Vagina (tissue), 2 donors: Measurements from ENCODE around the gene EPB41.

Experiments used
- POLR2A ChIP-seq, 2 donors: fragments of 450-650 bp; IDR thresholded peaks; one replicate each; pipeline ENCODE4 v1.6.1; 2017; ENCODE audit warnings: antibody characterized with exemption in 2 of 2, mild to moderate bottlenecking in 2 of 2, moderate library complexity in 2 of 2
- TF ChIP-seq, protein P1 (sequence below), 3 experiments: fragments of 450-650 bp in 2 of 3; fragments of 200-600 bp in 1 of 3; sonication (generic) in 1 of 3; IDR thresholded peaks; one replicate each; pipeline ENCODE4 v1.5.1; 2017 to 2019; ENCODE audit warnings: antibody characterized with exemption in 3 of 3, mild to moderate bottlenecking in 2 of 3, moderate library complexity in 2 of 3

DNA sequence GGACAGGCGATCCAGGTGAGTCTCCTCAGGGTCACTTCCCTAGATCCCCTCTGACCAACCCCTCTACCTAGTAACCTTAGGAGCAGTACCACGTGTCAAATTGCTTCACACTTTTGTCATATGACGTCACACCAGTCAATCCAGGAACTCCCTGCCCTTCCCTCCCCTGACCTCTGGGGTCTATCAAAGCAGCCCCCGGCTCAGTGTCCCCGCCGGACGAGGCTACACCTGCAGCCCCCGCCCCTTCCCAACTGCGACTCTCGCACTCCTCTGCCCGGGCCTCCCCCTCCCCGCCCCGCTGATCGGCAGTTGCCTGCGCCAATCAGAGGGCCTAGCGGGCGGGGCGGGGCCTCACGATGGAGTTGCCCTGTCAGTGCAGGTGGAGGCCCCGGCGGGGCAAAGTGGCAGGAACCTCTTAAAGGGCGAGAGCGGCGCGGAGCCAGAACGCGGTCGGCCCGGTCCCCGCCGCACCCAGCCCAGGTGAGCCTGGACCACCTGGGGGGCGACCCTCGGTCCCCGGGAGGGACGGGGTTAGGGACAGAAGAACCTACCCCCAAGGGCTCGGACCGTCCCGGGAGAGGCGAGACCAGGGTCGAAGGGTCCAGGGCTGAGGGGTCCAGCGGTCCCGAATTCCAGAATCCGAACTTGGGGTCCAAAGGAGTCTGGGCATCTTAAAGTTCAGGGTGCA, 27.5 kb upstream of the EPB41 start:
- TF ChIP-seq, protein P1, sequence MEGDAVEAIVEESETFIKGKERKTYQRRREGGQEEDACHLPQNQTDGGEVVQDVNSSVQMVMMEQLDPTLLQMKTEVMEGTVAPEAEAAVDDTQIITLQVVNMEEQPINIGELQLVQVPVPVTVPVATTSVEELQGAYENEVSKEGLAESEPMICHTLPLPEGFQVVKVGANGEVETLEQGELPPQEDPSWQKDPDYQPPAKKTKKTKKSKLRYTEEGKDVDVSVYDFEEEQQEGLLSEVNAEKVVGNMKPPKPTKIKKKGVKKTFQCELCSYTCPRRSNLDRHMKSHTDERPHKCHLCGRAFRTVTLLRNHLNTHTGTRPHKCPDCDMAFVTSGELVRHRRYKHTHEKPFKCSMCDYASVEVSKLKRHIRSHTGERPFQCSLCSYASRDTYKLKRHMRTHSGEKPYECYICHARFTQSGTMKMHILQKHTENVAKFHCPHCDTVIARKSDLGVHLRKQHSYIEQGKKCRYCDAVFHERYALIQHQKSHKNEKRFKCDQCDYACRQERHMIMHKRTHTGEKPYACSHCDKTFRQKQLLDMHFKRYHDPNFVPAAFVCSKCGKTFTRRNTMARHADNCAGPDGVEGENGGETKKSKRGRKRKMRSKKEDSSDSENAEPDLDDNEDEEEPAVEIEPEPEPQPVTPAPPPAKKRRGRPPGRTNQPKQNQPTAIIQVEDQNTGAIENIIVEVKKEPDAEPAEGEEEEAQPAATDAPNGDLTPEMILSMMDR (IDR thresholded peaks at IDR 0.05) = peak in 1 of 3 experiments; percentile 9
- peak in 1 of 2 donors; percentile 23 for TF ChIP-seq POLR2A (IDR thresholded peaks at IDR 0.05)
